T-helper 22 cell (primary cell): ENCODE measurements around the gene CRELD1.
"Not testable (repeated sequence)": the region's sequence is repeated elsewhere in the genome, so short reads cannot be mapped to it uniquely, and the experiment has no call there.

Experiments
- DNase-seq: peaks from one replicate; pipeline ENCODE4 v3.0.0-alpha.2; 2020; ENCODE audit warnings: low read depth

The CRELD1 gene

DNA sequence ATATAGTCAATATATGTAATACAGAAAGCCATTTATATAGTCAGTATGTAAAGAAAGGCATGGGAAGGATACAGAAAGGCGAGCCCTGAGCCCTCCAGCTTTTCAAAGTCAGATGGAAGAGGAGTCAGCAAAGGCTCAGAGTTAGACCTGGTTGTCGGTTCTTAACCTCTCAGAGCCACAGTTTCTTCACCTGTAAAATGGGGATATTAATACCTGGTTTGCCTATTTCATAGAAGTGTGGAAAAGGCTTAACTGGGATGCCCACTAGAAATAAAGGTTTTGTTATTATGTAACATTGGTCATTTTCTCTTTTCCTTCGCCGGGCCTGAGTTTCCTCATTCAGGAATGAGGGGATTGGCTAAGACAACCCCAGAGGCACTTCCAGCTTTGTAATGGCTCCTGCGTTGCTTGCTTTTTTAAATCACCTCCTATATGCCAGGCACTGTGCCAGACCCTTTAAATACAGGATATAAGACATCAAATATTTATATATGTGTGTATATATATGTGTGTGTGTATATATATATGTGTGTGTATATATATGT lies 2.4 kb downstream of the CRELD1 start:
- no peak for DNase-seq

DNA sequence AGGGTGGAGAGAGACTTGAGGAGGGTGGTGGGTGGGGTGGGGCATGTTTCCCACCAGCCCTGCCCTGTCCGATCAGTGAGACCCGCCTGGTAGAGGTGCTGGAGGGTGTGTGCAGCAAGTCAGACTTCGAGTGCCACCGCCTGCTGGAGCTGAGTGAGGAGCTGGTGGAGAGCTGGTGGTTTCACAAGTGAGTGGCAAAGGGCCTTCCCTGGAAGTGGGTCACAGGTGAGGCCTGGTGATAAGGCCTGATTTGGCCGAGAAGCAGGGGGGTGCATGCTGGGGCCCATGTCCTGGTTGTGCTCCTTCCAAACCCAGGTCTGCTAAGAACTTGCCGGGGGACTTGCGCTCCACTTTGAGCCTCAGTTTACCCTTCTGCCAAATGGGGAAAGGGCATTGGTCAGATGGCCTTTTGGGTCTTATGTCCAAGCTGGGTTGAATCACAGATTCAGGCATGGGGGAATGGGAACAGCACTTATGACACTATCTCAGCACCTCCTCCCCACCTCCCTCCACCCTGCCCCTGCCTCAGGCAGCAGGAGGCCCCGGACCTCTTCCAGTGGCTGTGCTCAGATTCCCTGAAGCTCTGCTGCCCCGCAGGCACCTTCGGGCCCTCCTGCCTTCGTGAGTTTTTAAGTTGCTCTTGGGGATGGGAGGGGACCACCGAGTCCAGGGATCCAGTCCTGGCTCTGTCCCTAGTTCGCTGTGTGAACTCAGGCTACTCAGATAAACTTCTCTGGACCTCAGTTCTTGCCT lies 4.0 kb downstream of the CRELD1 start:
- DNase-seq, result no peak

GRCh38 chr3:9938966-9939365 lies 5.3 kb downstream of the CRELD1 start:
- no peak for DNase-seq

- DNase-seq, result not testable (repeated sequence)
Measured at GRCh38 chr3:9939906-9940305, 6.3 kb downstream of the CRELD1 start.

GRCh38 chr3:9940746-9941145 lies 7.1 kb downstream of the CRELD1 start:
- no peak for DNase-seq

GRCh38 chr3:9942164-9942563 lies 8.5 kb downstream of the CRELD1 start:
- DNase-seq, result no peak

- no peak for DNase-seq
Measured at GRCh38 chr3:9942934-9943690, 9.5 kb downstream of the CRELD1 start.

DNA sequence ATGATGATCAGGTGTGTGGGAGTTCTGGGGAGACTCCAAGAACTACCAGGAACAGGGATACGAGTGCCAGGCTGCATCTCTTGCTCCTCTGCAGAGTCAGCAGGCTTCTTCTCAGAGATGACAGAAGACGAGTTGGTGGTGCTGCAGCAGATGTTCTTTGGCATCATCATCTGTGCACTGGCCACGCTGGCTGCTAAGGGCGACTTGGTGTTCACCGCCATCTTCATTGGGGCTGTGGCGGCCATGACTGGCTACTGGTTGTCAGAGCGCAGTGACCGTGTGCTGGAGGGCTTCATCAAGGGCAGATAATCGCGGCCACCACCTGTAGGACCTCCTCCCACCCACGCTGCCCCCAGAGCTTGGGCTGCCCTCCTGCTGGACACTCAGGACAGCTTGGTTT lies 10.6 kb downstream of the CRELD1 start:
- no peak for DNase-seq

DNA sequence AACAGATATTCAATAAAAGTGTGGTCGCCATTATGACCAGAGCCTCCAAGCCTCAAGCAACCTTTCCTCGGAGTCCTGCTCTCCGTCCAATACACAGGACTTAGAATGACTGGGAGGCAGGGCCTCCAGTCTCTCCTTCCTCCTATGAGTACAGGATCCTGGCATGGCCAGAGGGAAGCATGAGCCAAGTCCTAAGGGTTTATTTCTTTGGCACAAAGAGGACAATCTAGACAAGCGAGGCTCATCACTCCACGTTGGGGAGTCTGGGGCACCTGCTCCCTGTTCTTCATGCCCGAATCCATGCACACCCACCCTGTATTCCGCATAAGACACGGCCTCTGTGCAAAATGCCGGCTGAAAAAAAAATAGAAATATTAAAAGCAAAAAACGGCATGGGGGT lies 11.7 kb downstream of the CRELD1 start:
- DNase-seq, result no peak

DNA sequence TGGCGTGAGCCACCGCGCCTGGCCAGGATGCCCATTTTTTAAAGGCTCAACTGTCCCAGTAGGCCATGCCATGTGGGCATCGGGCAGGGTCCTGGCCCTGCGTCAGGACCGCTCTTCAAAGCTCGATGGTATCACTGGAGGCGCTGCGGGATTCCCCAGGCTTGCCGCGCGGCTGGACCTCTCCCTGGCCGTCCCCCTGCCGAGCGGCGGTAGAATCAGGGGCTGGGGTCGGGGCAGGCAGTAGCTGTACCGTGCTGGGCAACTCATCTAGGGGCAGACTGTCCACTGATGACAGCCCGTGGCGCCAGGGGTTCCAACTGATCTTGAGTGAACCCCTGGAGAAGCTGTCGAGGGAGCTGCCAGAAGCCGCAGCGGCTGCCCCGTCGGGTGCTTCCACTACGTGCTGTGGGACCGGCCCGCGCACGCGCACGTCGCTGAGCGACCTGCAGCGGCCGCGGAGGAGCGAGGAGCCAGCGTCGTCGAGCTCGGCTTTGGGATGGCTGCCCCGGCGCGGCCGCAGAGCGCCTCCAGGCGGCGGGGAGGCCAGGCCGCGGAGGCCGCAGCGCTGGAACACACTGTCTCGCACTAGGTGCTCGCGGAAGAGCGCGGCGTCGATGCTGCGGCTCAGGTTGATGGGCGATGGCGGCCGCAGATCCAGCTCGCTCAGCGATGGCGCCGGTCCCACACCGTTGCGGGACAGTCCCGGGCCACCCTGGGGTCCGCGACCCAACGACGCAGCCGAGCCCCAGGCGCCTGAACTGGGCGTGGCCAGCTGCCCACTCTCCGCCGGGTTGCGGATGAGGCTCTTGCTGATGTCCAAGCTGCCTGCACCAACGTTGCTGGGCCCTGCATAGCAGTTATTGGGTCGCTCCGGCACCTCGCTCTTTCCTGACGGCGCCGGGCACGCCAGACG lies 12.7 kb downstream of the CRELD1 start:
- peak; percentile 67 for DNase-seq

DNA sequence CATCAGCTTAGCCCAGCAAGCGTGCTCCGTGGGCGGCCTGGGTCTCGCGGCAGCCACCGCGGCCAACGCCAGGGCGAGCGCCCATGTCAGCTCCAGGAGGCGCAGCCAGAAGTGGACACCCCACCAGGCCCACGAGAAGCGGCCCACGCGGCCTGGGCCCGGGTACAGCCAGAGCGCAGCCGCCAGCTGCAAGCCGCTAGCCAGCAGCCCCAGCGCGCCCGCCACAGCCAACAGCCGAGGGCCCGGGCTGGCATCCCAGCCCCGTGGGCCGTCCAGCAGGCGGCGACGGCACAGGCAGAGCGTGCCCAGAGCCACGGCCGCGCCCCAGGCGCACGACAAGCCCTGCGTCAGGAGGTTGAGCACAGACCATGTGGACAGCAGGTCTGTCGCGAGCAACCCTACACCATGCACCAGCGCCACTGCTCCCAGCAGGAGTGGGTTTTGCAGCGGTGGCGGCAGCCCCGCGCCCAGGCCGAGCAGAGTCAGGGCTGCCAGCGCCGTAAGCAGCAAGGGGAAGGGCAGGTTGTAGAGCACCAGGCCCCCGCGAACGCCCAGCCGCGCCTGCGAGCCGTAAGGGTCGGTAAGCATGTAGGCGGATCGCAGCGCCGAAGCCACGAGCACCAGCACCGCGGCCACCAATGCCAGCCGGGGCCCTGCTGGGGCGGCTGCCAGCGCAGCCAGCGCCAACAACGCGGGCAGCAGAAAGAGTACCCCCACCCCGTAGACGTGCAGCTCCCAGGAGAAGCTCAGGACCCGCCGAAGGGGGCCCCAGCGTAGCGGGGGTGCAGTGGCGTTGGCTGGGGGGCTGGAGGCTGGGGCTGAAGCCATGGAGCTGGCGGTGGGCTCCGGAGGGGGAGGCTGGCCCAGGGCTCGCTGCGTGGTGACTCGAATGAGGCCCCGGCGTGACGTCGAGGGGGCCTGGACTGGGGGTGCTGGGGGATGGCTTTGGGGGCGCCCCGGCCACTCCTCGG lies 13.7 kb downstream of the CRELD1 start:
- no peak for DNase-seq

DNA sequence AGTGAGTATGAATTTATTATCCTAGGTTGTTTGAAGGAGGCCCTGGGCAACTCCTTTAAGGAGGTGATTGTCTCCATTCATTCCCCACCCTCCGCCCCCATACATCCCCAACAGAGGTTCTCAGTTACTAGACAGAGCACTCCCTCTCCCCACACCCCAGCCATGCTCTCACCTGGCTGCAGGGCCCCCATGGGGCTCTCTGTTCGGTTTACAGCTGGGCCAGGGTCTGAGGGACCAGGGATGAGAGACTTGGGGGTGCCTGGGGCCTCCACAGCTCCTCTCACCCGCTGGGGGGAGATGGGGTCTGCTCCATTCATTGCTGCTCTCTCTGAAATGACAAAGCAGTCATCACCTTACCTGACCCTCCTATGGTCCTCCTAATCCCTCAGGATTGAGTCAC lies 15.0 kb downstream of the CRELD1 start:
- no peak for DNase-seq

DNA sequence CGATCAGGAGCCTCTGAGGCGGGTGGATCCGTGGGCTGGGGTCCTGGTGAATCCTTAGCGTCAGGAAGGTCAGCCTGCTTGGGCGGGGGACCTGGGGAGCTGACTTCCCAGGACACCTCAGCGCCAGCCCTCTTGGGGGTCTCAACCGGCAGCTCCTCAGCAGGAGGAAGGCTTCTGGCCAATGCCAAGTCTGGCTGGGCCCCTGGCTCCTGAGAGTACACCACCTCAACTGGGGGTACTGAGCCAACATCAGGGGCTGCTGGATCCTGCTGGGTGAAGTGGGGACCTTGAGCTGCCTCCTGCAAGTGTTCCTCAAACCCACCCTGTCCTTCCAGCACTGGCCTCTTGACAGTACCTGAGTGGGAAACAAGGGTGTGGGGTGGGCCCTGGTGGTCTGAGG lies 15.5 kb downstream of the CRELD1 start:
- no peak for DNase-seq

DNA sequence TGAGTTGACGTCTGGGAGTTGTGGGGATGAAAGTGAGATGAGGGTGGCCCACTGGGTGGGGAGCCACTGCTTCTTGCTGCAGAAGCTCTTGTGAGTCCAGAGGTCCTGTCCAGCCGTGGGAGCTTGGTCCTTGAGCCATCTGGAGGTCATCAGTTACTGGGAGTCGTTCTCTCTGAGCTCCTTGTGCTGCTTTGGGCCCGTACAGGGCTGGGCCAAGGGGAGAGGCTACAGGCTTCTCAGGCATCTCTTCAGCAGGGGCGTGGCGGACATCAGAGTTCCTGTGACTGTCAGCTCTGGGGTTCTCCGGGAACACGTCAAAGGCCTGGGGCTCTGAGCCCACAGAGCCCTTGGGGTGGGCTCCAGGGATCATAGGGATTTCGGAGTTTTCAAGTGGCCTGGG lies 16.0 kb downstream of the CRELD1 start:
- DNase-seq, result no peak

DNA sequence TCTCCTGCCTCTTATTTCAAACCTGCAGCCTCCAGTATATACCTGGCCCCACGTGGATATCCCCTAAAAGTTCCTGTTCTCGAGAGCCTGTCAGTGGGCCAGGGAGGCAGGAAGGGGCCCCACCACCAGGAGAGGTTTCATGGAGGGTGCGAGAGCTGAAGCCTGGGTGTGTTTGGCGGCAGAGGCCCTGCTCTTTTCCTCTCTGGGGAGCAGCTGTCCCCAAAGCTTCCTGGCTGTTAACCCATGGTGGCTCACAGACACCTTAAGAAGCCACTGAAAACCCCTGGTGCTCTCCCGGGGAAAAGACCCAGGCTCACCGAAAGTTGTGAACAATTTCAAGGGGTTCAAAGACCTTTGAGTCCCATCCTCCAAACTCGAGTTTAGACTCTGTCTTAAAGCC lies 17.5 kb downstream of the CRELD1 start:
- no peak for DNase-seq

GRCh38 chr3:9951598-9951961 lies 17.9 kb downstream of the CRELD1 start:
- DNase-seq, result no peak

- DNase-seq, result no peak
Measured at GRCh38 chr3:9951962-9952805, 18.6 kb downstream of the CRELD1 start, which contains the start of gene PRRT3. PRRT3 (minus strand) TSS chr3:9952408; CDS start chr3:9950115, 2,293 bp downstream.

GRCh38 chr3:9955067-9955502 lies 21.5 kb downstream of the CRELD1 start:
- DNase-seq, result no peak

DNA sequence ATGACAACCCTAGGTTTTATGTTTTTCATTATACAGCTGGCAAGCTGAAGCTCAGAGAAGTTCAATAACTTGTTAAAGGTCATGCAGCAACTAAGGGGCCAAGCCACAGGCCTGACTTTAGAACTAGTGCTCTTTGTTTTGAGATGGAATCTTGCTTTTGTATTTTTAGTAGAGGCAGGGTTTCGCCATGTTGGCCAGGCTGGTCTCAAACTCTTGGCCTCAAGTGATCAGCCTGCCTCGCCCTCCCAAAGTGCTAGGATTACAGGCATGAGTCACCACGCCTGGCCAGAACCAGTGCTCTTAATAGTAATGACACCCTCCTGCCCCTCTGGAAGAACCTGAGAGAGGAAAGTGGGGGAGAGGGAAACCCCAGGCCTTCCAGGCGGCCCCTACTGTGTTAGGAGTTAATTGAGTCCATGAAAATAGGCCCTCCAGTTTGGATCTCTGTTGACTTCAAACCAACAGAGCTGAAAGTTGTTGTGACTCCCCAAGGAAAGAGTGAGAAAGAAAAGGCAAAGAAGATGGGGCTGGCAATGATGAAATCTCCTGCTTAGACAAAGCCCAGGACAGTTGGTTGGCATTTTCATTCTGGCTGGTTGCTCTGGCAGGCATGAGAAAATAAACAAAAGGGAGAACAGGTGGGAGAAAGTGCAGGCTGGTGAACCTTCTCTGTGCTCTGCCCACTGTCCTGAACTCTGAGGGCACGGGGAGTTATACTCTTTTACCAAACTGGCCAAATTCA lies 22.1 kb downstream of the CRELD1 start:
- DNase-seq, result no peak
